GM18858 (cell line): ENCODE measurements around the gene SLC16A8.
"Not testable (repeated sequence)": the region's sequence is repeated elsewhere in the genome, so short reads cannot be mapped to it uniquely, and the experiment has no call there.

Experiments used
- ATAC-seq: cut with Tn5 transposase; IDR thresholded peaks from one replicate; pipeline ENCODE4 v1.9.1; 2021; ENCODE audit not compliant: unreplicated experiment

Gene SLC16A8

GRCh38 chr22:38083931-38084631 is at the start of gene SLC16A8:
Gene SLC16A8, minus strand, starts transcription at chr22:38084184. Its CDS starts 1,311 bp downstream, at chr22:38082873.
- no peak for ATAC-seq

GRCh38 chr22:38133331-38133730 is 49.3 kb upstream of the SLC16A8 start:
- ATAC-seq: no peak

- ATAC-seq: no peak
These were observed 48.8 kb upstream of the SLC16A8 start for GRCh38 chr22:38132794-38133193.

GRCh38 chr22:38132136-38132535 is 48.2 kb upstream of the SLC16A8 start:
- no peak for ATAC-seq

- no peak for ATAC-seq
These were observed 47.4 kb upstream of the SLC16A8 start for GRCh38 chr22:38131399-38131798.

GRCh38 chr22:38129856-38130255 is 45.9 kb upstream of the SLC16A8 start:
- ATAC-seq: no peak

- ATAC-seq: no peak
These were observed 45.0 kb upstream of the SLC16A8 start for GRCh38 chr22:38129021-38129420.

- ATAC-seq: no peak
These were observed 43.9 kb upstream of the SLC16A8 start for GRCh38 chr22:38127869-38128268.

- no peak for ATAC-seq
These were observed 43.1 kb upstream of the SLC16A8 start for GRCh38 chr22:38126928-38127668.

- ATAC-seq: no peak
These were observed 41.8 kb upstream of the SLC16A8 start for GRCh38 chr22:38125751-38126201.

GRCh38 chr22:38125038-38125610 is 41.1 kb upstream of the SLC16A8 start:
- ATAC-seq: no peak

GRCh38 chr22:38124236-38124974 is 40.4 kb upstream of the SLC16A8 start:
- ATAC-seq: no peak

- no peak for ATAC-seq
These were observed 38.6 kb upstream of the SLC16A8 start for GRCh38 chr22:38122616-38123015.

- no peak for ATAC-seq
These were observed 36.6 kb upstream of the SLC16A8 start for GRCh38 chr22:38120359-38121110.

GRCh38 chr22:38118747-38119146 is 34.8 kb upstream of the SLC16A8 start:
- ATAC-seq: not testable (repeated sequence)

GRCh38 chr22:38118182-38118581 is 34.2 kb upstream of the SLC16A8 start:
- no peak for ATAC-seq

- ATAC-seq: not testable (repeated sequence)
These were observed 33.6 kb upstream of the SLC16A8 start for GRCh38 chr22:38117556-38117955.

GRCh38 chr22:38115423-38116205 is 31.6 kb upstream of the SLC16A8 start:
- ATAC-seq: no peak

GRCh38 chr22:38114484-38115398 is 30.8 kb upstream of the SLC16A8 start:
- no peak for ATAC-seq
